NCI-H1105 treated with DMSO at 0.1 percent for 48 hours (cell line): ENCODE measurements around the gene FBXL13.

ENCODE experiments used
- DNase-seq: peaks from one replicate; lab custom pipeline; 2025; lab: John Stamatoyannopoulos, UW

Gene FBXL13

GRCh38 chr7:102895602-102896001 lies 179.0 kb downstream of the FBXL13 start:
- DNase-seq = no peak

GRCh38 chr7:102892631-102893278 lies 181.8 kb downstream of the FBXL13 start:
- no peak for DNase-seq

DNA sequence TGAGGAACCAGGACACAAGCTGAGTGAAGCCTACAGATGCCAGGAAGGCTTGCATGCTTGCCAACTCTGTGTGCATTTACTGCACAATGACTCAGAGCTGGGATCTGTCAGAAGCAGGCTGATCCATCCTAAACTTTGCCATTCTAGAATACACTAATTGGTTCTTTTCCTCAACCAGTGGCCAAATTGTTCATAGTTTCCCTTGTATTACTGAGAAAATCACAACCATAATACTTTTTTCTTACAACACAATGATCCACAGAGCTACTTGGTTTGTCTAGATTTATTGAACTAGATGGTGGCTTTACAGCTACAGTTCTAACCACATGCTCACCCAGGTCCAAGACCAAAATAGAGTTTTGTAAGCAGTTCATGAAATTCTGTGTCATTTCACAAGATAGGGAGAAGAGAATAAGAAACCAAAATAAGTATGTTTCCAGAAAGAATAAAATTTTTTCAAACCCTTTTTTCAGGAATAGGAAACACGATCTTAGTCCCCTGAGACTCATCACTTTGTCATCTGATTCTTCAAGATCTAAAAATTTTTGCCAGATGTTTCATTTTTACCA lies 182.8 kb downstream of the FBXL13 start:
- no peak for DNase-seq

- no peak for DNase-seq
Measured at GRCh38 chr7:102890971-102891692, 183.5 kb downstream of the FBXL13 start.

DNA sequence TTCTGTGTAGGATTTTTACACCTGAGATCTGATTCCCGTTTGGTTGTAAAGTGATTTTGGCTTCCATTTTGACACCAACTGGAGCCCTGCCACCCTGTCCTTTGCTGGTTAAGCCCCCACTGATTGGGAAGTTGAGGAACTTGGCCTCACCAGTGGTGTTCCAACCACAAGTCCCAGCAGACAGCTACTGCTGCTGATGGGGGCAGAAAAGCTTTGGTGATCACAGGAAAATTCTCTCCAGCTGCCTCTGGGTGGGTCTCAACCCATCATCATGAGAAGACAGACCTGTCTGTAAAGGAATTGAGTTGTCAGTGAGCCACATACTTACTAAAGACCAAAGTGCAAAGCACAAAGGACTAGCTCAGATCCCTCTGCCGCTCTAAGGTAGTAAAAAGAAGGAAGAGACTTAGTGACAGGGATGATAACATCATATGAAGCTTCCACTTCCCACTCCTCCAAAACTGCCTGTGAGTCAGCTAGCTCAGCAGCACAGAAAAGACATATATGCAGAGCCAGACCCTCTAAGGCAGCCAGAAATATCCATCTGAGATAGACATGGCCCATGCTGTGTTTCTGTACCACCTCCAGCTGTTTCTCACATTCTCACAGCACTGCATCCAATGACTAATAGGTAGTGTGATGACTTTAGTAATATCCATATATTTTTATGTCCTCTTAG lies 184.2 kb downstream of the FBXL13 start:
- DNase-seq = no peak

DNA sequence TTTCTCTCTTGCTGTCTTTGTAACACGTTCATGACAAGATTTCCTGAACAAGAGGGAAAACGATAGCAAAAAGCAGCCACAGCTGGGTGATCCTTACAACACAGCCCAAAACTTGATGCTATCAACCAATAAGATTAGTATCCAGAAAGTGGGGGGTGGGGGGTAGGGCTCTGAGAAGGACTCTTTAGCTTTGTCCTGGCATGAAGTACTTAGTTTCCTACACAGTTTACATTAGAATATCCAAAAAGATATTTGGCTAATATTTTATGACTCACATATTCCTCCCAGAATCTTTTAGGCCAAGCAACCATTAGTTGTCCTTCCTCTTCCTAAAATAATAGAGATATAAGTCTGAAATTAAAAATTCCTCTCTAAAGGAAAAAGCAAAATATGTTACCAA lies 184.7 kb downstream of the FBXL13 start:
- DNase-seq = no peak

GRCh38 chr7:102888561-102889233 lies 185.9 kb downstream of the FBXL13 start:
- no peak for DNase-seq

- DNase-seq = no peak
Measured at GRCh38 chr7:102883098-102883860, 191.3 kb downstream of the FBXL13 start.

GRCh38 chr7:102875700-102876295 lies 198.8 kb downstream of the FBXL13 start:
- no peak for DNase-seq

- no peak for DNase-seq
Measured at GRCh38 chr7:102874966-102875365, 199.6 kb downstream of the FBXL13 start.

- DNase-seq = no peak
Measured at GRCh38 chr7:102874166-102874829, 200.3 kb downstream of the FBXL13 start.

DNA sequence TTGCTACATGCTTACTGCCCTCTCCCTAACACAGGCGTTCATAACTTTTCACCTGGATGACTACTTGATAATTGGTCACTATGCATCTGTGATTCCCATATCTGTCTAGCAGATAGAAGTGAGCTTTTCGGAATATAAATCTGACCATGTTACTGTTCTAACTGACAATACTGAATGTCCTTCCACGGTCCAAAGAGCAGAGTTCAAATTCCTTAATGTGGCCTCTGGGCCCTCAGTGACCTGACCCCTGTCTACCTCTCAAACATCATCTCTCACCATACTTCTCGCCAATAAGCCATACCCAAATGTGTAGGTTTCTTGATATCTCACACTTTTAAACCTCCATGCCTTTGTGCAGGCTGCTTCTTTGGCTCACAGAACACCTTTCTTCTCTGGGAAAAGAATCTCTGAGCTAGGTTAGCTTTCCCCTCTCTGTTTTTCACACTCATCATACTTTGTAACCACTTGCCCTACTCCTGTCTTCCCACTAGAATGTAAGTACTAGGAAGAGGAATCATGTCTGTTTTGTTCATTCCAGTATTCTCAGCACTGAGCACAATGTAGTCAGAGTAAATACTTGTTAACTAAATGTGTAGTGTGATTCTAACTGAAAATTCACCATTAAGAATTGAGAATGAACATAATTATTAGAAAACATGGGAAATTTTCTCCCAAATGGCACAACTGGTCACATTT lies 201.0 kb downstream of the FBXL13 start:
- DNase-seq = no peak

DNA sequence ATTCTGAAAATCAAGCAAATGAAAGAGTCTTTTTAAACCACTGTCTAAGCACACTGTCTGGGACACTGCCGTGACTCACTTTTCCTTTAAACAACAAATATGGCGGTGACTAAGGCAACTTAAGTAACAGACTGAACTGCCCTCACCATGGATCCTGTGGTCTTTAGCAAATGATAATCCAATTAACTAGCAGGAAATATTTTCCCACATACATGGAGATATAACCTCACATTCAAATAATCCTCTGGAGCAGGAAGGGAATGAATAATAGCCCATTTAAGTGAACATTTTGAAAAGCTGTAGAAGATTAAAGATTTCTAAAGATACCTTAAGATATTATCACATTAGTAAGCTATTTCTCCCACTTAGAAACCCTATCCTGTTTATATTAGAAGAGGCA lies 202.1 kb downstream of the FBXL13 start:
- no peak for DNase-seq

DNA sequence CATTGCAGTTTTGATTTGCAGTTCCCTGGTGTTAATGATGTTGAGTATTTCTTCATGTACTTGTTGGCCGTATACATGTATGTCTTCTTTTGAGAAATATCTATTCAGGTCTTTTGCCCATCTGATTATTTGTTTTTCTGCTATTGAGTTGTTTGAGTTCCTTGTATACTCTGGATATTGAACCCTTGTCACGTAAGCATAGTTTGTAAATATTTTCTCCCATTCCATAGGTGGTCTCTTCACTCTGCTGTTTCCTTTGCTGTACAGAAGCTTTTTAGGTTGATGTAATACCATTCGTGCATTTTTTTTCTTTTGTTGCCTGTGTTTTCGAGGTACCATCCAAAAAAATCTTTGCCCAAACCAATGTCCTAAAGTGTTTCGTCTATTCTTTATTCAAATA lies 205.4 kb downstream of the FBXL13 start:
- no peak for DNase-seq

GRCh38 chr7:102866535-102867215 lies 207.9 kb downstream of the FBXL13 start:
- no peak for DNase-seq

DNA sequence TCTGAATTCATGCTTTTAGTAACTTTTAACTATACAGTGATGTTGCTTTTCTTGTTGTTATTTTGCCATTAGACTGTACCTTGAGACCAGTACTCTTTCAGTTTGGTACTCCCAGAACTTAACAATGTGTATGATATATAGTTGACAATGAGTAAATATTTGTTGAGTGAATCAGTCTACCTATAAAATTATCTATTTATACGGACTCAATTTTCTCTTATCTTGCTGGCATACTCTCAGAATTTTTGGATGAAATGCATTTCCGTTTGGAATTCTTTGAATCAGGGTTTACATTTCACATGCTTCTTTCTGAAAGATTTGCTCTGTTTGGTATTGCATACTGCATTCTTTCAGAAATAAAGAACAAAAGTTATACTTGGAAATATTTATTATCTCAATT lies 209.6 kb downstream of the FBXL13 start:
- DNase-seq = no peak

DNA sequence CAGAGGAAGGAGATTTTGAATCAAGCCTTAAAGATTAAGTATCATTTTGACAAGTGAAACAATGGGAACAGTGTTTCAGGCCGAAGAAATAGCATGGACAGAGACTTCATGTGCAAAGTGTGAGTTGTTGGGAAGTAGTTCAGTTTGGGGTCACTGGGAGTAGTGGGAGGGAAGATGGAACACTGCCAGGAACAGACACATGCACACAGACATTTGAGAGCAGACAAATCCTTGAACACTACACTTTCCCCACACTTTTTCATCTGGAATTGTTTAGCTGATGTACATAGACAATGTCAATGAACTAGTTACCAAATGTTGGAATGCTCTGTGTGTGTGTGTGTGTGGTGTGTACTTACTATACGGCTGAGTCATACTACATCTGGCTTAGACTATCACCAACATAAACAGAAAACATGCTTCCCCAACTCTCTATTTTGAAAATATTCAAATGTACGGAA lies 214.2 kb downstream of the FBXL13 start:
- DNase-seq = no peak

DNA sequence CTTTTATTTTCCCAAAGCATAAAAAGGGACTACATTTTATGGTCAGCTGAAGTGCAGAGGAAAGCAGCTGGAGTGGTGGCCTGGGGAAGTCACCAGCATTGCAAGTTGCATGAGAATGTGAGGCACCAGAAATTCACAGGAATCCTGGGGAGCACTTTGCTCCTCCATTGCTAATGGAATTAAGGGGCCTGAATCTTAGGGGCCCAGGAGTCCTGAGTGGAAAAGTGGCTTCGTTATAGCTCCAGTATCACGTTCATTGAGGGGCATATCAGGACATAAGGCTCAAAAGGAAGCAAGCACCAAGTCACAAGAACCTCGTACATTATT lies 214.8 kb downstream of the FBXL13 start:
- DNase-seq = no peak

DNA sequence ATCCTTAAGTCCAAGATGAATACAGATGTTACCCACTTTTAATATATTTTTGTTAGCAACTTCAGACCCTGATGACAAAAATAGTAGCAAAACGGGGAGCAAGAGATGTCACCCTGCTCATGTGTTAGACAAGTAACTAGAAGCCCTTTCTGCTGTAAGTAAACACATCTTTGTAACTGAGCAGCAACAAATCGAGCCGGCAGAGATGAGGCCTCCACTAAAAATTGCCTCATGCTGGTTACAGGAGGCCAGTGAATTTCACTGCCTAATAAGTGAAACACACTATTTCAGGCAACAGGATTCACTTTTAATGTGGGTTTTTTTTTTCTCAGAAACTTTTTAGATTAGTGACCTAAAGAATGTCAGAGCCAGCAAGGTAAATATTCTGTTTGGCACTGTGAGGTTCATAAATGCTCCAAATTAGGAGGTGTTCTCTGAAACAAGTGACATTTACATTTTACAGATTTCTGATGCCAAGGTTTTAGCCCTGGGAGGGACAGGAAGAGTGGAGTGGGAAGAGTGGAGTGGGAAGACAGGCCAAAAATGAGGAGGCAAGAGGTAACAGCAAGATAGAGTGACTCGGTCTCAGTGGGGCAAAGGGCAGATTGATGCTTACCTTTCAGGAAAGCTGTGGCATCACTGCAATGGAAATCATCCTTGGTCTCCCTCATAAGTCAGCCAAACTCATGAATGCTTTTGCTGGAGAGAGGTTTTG lies 215.4 kb downstream of the FBXL13 start:
- no peak for DNase-seq
